Colon (tissue), 2 donors: ENCODE results near the gene LRP1B.

ENCODE experiments used
- FAIRE-seq: peaks from 2 replicates; lab custom pipeline; 2012; peaks lifted over from hg19 to GRCh38; lab: Jason Lieb, UNC
- donor health status: control.
- donor health status: control.

LRP1B gene

GRCh38 chr2:141748616-141749015 is 382.2 kb downstream of the LRP1B start:
- FAIRE-seq = no peak

- no peak for FAIRE-seq
Measured at GRCh38 chr2:141741652-141742051, 389.2 kb downstream of the LRP1B start.

GRCh38 chr2:141737492-141738255 is 393.1 kb downstream of the LRP1B start:
- no peak for FAIRE-seq

- FAIRE-seq = no peak
Measured at GRCh38 chr2:141736466-141736865, 394.4 kb downstream of the LRP1B start.

GRCh38 chr2:141728886-141729285 is 401.9 kb downstream of the LRP1B start:
- FAIRE-seq = no peak

- FAIRE-seq = no peak
Measured at GRCh38 chr2:141728142-141728541, 402.7 kb downstream of the LRP1B start.

GRCh38 chr2:141724426-141724825 is 406.4 kb downstream of the LRP1B start:
- FAIRE-seq = no peak

GRCh38 chr2:141723814-141724213 is 407.0 kb downstream of the LRP1B start:
- no peak for FAIRE-seq

GRCh38 chr2:141720476-141720875 is 410.3 kb downstream of the LRP1B start:
- FAIRE-seq = no peak

- FAIRE-seq = no peak
Measured at GRCh38 chr2:141714496-141714895, 416.3 kb downstream of the LRP1B start.

GRCh38 chr2:141711627-141712026 is 419.2 kb downstream of the LRP1B start:
- no peak for FAIRE-seq

GRCh38 chr2:141710589-141711239 is 420.1 kb downstream of the LRP1B start:
- no peak for FAIRE-seq

- FAIRE-seq = no peak
Measured at GRCh38 chr2:141709756-141710155, 421.1 kb downstream of the LRP1B start.

GRCh38 chr2:141707486-141707885 is 423.3 kb downstream of the LRP1B start:
- FAIRE-seq = no peak

- no peak for FAIRE-seq
Measured at GRCh38 chr2:141704541-141704940, 426.3 kb downstream of the LRP1B start.

GRCh38 chr2:141703501-141703900 is 427.3 kb downstream of the LRP1B start:
- FAIRE-seq = no peak

- FAIRE-seq = no peak
Measured at GRCh38 chr2:141701618-141702017, 429.2 kb downstream of the LRP1B start.

- FAIRE-seq = no peak
Measured at GRCh38 chr2:141699573-141699972, 431.2 kb downstream of the LRP1B start.

GRCh38 chr2:141698500-141698899 is 432.3 kb downstream of the LRP1B start:
- no peak for FAIRE-seq

GRCh38 chr2:141697035-141697434 is 433.8 kb downstream of the LRP1B start:
- no peak for FAIRE-seq

GRCh38 chr2:141694180-141694579 is 436.6 kb downstream of the LRP1B start:
- FAIRE-seq = no peak

GRCh38 chr2:141692829-141693228 is 438.0 kb downstream of the LRP1B start:
- FAIRE-seq = no peak

- FAIRE-seq = no peak
Measured at GRCh38 chr2:141676139-141676538, 454.7 kb downstream of the LRP1B start.

GRCh38 chr2:141666191-141666590 is 464.6 kb downstream of the LRP1B start:
- no peak for FAIRE-seq
